ENCODE measurements around the gene ZFYVE16. TPM values are rescaled to one million over a fixed set of nuclear protein-coding genes. Genes with fewer than 3 reads are reported as not detected.
A peak's percentile ranks its signal among the peaks of the same experiment; 100 is the strongest.

ZFYVE16 gene
- total and polyA plus RNA-seq, 2 of the 13 experiments (the other 11 are each of a cell fraction or from before 2014, with no cell fraction given) = 9.3 to 33.3 TPM

DNA sequence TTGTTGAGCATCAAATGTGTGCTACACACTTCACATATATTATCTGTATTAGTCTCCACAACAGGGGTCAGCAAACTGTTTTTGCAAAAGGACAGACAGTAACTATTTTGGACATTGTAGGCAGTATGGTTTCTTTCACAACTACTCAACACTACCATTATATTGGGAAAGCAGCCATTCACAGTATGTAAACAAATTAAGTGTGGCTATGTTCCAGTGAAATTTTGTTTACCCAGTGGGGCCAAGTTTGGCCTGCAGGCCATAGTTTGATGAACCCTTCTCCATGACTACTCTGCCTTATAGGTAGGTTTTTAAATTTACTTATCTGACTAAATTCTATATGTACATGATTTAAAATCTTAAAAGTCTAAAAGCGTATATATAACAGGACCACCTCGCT is 67.1 kb downstream of the ZFYVE16 start (continued):
- TF ChIP-seq POLR2AphosphoS5 (IDR thresholded peaks at IDR 0.05; ENCODE audit: low read depth, low read length) (no peak), PRMT3 (CRISPR knock-in tag; IDR thresholded peaks at IDR 0.05; ENCODE audit: borderline replicate concordance, low read depth) (no peak), SALL2 (CRISPR knock-in tag; IDR thresholded peaks at IDR 0.05) (no peak), SRSF4 (IDR thresholded peaks at IDR 0.05; ENCODE audit: low read depth, low read length, poor library complexity, severe bottlenecking) (no peak), ZNF883 (CRISPR knock-in tag; IDR thresholded peaks at IDR 0.05; ENCODE audit: not compliant biosample characterization) (no peak), ZNF12 (CRISPR knock-in tag; IDR thresholded peaks at IDR 0.05) (peak; percentile 22; the same call in 1 of the 2 replicates), ZNF460 (CRISPR knock-in tag; IDR thresholded peaks at IDR 0.05; ENCODE audit: borderline replicate concordance) (no peak), BRD4 (CRISPR knock-in tag; IDR thresholded peaks at IDR 0.05) (no peak), IRF9 (CRISPR knock-in tag; IDR thresholded peaks at IDR 0.05; ENCODE audit: borderline replicate concordance) (no peak), NCOA2 (CRISPR knock-in tag; IDR thresholded peaks at IDR 0.05) (peak; percentile 32; the same call in 1 of the 2 replicates), ZNF512 (CRISPR knock-in tag; IDR thresholded peaks at IDR 0.05) (no peak), ZBTB38 (CRISPR knock-in tag; IDR thresholded peaks at IDR 0.05) (no peak), HOXD1 (CRISPR knock-in tag; IDR thresholded peaks at IDR 0.05) (no peak), ZKSCAN8 (CRISPR knock-in tag; IDR thresholded peaks at IDR 0.05; ENCODE audit: borderline replicate concordance) (0 out of 2 replicates have a peak, but pooled peaks have one; percentile 53), MEIS1 (CRISPR knock-in tag; IDR thresholded peaks at IDR 0.05; ENCODE audit: borderline replicate concordance) (no peak), THAP11 (CRISPR knock-in tag; IDR thresholded peaks at IDR 0.05) (peak; percentile 36; the same call in 1 of the 2 replicates), RAD51 (IDR thresholded peaks at IDR 0.05; ENCODE audit: borderline replicate concordance) (no peak), ZZZ3 (CRISPR knock-in tag; IDR thresholded peaks at IDR 0.05; ENCODE audit: borderline replicate concordance) (no peak), AHR (CRISPR knock-in tag; IDR thresholded peaks at IDR 0.05) (no peak)
- TF ChIP-seq, protein P1, sequence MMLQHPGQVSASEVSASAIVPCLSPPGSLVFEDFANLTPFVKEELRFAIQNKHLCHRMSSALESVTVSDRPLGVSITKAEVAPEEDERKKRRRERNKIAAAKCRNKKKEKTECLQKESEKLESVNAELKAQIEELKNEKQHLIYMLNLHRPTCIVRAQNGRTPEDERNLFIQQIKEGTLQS (CRISPR knock-in tag; IDR thresholded peaks at IDR 0.05) = no peak
- TF ChIP-seq, protein P2, sequence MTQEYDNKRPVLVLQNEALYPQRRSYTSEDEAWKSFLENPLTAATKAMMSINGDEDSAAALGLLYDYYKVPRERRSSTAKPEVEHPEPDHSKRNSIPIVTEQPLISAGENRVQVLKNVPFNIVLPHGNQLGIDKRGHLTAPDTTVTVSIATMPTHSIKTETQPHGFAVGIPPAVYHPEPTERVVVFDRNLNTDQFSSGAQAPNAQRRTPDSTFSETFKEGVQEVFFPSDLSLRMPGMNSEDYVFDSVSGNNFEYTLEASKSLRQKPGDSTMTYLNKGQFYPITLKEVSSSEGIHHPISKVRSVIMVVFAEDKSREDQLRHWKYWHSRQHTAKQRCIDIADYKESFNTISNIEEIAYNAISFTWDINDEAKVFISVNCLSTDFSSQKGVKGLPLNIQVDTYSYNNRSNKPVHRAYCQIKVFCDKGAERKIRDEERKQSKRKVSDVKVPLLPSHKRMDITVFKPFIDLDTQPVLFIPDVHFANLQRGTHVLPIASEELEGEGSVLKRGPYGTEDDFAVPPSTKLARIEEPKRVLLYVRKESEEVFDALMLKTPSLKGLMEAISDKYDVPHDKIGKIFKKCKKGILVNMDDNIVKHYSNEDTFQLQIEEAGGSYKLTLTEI (CRISPR knock-in tag; conservative IDR thresholded peaks at IDR 0.05) = no peak
- TF ChIP-seq, protein P3, sequence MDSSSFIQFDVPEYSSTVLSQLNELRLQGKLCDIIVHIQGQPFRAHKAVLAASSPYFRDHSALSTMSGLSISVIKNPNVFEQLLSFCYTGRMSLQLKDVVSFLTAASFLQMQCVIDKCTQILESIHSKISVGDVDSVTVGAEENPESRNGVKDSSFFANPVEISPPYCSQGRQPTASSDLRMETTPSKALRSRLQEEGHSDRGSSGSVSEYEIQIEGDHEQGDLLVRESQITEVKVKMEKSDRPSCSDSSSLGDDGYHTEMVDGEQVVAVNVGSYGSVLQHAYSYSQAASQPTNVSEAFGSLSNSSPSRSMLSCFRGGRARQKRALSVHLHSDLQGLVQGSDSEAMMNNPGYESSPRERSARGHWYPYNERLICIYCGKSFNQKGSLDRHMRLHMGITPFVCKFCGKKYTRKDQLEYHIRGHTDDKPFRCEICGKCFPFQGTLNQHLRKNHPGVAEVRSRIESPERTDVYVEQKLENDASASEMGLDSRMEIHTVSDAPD (CRISPR knock-in tag; IDR thresholded peaks at IDR 0.05) = no peak
- TF ChIP-seq, protein P4, sequence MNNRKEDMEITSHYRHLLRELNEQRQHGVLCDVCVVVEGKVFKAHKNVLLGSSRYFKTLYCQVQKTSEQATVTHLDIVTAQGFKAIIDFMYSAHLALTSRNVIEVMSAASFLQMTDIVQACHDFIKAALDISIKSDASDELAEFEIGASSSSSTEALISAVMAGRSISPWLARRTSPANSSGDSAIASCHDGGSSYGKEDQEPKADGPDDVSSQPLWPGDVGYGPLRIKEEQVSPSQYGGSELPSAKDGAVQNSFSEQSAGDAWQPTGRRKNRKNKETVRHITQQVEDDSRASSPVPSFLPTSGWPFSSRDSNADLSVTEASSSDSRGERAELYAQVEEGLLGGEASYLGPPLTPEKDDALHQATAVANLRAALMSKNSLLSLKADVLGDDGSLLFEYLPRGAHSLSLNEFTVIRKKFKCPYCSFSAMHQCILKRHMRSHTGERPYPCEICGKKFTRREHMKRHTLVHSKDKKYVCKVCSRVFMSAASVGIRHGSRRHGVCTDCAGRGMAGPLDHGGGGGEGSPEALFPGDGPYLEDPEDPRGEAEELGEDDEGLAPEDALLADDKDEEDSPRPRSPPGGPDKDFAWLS (CRISPR knock-in tag; IDR thresholded peaks at IDR 0.05; ENCODE audit: borderline replicate concordance) = no peak
